Breast epithelium (tissue), 4 donors: Measurements from ENCODE around the gene MIER1. TPM values are rescaled to one million over a fixed set of nuclear protein-coding genes. Genes with fewer than 3 reads are reported as not detected.

Experiments used
- DNase-seq, 2 donors: peaks; one replicate each; pipeline ENCODE4 v3.0.0-alpha.2; 2019; ENCODE audit warnings: low spot score in 2 of 2
- H3K27ac ChIP-seq, 2 donors: fragments of 200-600 bp; sonication (generic) in 1 of 2; one replicate each; pipeline ENCODE4 v1.5.1; 2016 to 2019; ENCODE audit warnings: mild to moderate bottlenecking in 1 of 2
- H3K27me3 ChIP-seq, 2 donors: fragments of 200-600 bp; sonication (generic) in 1 of 2; one replicate each; pipeline versions ENCODE4 v1.5.1 to v1.6.0; 2017 to 2019; ENCODE audit warnings: control low read depth in 1 of 2, mild to moderate bottlenecking in 1 of 2
- H3K36me3 ChIP-seq: fragments of 200-600 bp; one replicate; pipeline ENCODE4 v1.5.1; 2019
- H3K4me1 ChIP-seq, 2 donors: fragments of 200-600 bp; sonication (generic); one replicate each; pipeline ENCODE4 v1.5.1; 2016 to 2019; ENCODE audit warnings: control low read depth in 1 of 2
- H3K4me3 ChIP-seq, 3 donors: fragments of 200-600 bp; sonication (generic); 1 replicate in 2 of 3; 2 replicates in 1 of 3; pipeline ENCODE4 v1.5.1; 2016 to 2019; ENCODE audit warnings: mild to moderate bottlenecking in 3 of 3, moderate library complexity in 2 of 3
- H3K9me3 ChIP-seq, 2 donors: fragments of 200-600 bp; sonication (generic) in 1 of 2; one replicate each; pipeline ENCODE4 v1.5.1; 2016 to 2019; ENCODE audit warnings: control low read depth in 1 of 2
- CTCF ChIP-seq, 3 donors: fragments of 450-650 bp; IDR thresholded peaks; one replicate each; pipeline ENCODE4 v1.5.1; 2016 to 2017; ENCODE audit warnings: antibody characterized with exemption in 3 of 3, mild to moderate bottlenecking in 3 of 3, moderate library complexity in 3 of 3
- POLR2A ChIP-seq: fragments of 450-650 bp; IDR thresholded peaks from one replicate; pipeline ENCODE4 v1.6.1; 2016; ENCODE audit warnings: antibody characterized with exemption, mild to moderate bottlenecking, moderate library complexity
- POLR2AphosphoS5 ChIP-seq, 3 donors: sonication (generic); formaldehyde crosslinking; IDR thresholded peaks; one replicate each; pipeline ENCODE4 v1.6.1; 2017; ENCODE audit warnings: antibody characterized with exemption in 3 of 3
- intact Hi-C: fragments of 100-400 bp; cut with DNase I; formaldehyde crosslinking; loops from one replicate; pipeline ENCODE4 v1.15.1; 2023; ENCODE audit warnings: low total_unique reads
- total RNA-seq, 3 donors: library from RNA; depleted of rRNA; stranded (reverse); fragments of >200 nt; gene quantifications; one replicate each; pipeline ENCODE4 v1.1.0, GENCODE V29; 2016

The MIER1 gene
- total RNA-seq, 3 donors from 2014 or later, result 42.4 to 51.1 (median 43.9) TPM

GRCh38 chr1:67031121-67031858 is 106.5 kb downstream of the MIER1 start:
- no peaks in the 10 kb centered on the region for H3K4me1 ChIP-seq
- no peaks in the 10 kb centered on the region for H3K36me3 ChIP-seq
- H3K4me3 ChIP-seq, result no peak overlapping the region
- no peak overlapping the region for H3K27ac ChIP-seq
- intact Hi-C loops, result no loop called here
- no peaks in the 10 kb centered on the region for H3K9me3 ChIP-seq
- TF ChIP-seq POLR2A (no peak), POLR2AphosphoS5 (IDR thresholded peaks at IDR 0.05) (no peak), CTCF (IDR thresholded peaks at IDR 0.05) (no peak)
- no peaks in the 10 kb centered on the region for H3K27me3 ChIP-seq
- no peak for DNase-seq

GRCh38 chr1:67031859-67032247 is 107.1 kb downstream of the MIER1 start:
- peaks cover 4% of the 10 kb centered on the region for H3K36me3 ChIP-seq
- TF ChIP-seq POLR2AphosphoS5 (IDR thresholded peaks at IDR 0.05), result no peak
- no peak for TF ChIP-seq CTCF (IDR thresholded peaks at IDR 0.05)
- TF ChIP-seq POLR2A, result no peak
- intact Hi-C loops, result no loop called here
- no peak overlapping the region for H3K4me3 ChIP-seq
- no peak overlapping the region for H3K27ac ChIP-seq
- no peaks in the 10 kb centered on the region for H3K27me3 ChIP-seq
- no peaks in the 10 kb centered on the region for H3K4me1 ChIP-seq
- no peaks in the 10 kb centered on the region for H3K9me3 ChIP-seq
- DNase-seq, result no peak

Other genes with a start within 250 kb of the MIER1 start
- 1 to 10 TPM in 1 of 3 donors, under 1 TPM in 2; 0.32 to 1.0 (median 0.33) TPM for gene DYNLT5, start 172.5 kb upstream of the MIER1 start, total RNA-seq
- under 1 TPM in 1 of 3 donors, not detected in 2; 0.80 TPM for gene INSL5, start 123.7 kb upstream of the MIER1 start, total RNA-seq
- 10 to 100 TPM in 2 of 3 donors, 1 to 10 TPM in 1; 9.4 to 26.2 (median 24.3) TPM for gene DNAI4, start 134 bp upstream of the MIER1 start, total RNA-seq
- gene SLC35D1, start 129.2 kb downstream of the MIER1 start, total RNA-seq, result 10 to 100 TPM; 10.8 to 16.0 (median 11.5) TPM
- gene C1orf141, start 210.0 kb downstream of the MIER1 start, total RNA-seq, result not detected
- not detected for gene IL23R, start 241.5 kb downstream of the MIER1 start, total RNA-seq